ENCODE measurements around the gene UBE2O.

Gene UBE2O

DNA sequence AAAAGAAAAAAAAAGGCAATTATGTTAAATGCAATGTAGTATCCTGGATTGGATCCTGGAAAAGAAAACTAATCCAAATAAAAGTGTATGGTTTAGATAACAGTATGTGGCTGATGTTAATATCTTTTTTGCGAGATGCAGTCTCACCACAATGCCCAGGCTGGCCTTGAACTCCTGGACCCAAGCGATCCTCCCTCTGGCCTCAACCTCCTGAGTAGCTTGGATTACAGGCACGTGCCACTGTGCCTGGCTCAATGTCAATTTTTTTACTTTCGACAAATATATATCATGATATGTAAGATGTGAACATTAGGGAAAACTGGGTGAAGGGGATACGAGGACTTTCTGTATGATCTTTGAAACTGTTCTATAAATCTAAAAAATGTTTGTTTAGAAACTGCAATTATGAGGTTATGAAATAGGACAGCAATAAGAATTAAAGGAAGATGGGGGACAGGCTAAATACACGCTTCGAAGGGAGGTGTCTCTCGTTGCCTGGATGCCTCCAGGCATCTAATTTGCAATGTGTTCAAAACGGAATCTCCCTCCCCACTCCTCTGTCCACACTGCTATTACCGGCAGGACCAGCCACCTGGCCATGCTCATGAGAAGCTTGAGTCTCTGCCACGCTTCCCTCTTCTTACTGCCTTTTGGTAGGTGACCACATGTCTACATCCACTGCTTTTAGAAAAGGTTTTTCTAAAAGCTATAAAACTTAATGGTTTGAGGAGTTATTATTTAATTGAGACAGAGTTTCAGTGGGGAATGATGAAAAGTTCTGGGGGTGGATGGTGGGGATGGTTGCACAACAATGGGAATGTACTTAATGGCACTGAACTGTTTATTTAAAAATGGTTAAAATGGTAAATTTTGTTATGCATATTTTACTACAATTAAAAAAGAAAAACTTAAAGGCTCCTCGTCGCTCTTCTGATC, 15.2 kb downstream of the UBE2O start:
- DNase-seq = no peak

- DNase-seq = no peak
Observed at GRCh38 chr17:76435751-76436150, 17.2 kb downstream of the UBE2O start.

GRCh38 chr17:76434870-76435269, 18.1 kb downstream of the UBE2O start:
- no peak for DNase-seq

GRCh38 chr17:76433693-76434092, 19.3 kb downstream of the UBE2O start:
- no peak for DNase-seq

DNA sequence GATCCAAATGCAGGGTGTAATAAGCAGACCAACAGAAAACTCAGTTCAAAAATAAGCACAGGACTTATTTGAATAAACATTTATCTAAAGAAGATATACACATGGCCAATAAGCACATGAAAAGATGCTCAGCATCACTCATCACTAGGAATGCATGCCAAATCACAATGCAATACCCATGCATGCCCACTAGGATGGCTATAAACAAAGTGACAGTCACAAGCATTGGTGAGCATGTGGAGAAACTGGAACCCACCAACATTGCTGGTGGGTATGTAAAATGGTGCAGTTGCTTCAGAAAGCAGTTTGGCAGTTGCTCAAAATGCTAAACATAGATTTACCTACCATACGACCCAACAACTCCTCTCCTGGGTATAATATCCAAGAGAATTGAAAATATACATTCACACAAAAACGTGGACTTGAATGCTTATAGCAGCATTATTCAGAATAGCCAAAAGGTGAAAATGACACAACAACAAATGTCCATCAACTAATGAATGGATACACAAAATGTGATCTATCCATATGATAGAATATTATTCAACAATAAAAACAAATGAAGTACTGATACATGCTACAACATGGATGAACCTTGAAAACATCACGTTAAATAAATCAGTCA, 20.1 kb downstream of the UBE2O start:
- DNase-seq = peak in 1 of 2 donors; percentile 14

DNA sequence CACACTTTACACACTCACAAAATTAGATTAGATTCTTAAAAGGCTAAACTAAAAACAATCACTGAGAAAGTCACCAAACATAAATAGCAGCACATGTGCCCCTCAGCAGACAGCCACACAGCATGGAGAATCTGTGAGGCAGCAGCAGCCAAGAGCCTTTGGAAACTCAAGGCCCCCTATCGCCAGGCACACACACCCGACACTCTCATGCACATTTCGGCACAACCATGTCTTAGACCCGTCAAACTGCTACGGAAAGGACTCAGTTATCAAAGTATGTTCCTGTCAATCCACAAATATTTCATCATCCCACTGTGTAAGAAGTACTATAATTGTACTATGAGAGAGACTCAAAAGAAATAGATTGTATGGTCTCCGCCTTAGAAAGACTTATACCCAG, 20.9 kb downstream of the UBE2O start:
- DNase-seq = no peak

GRCh38 chr17:76431509-76431908, 21.4 kb downstream of the UBE2O start:
- no peak for DNase-seq

GRCh38 chr17:76428511-76428910, 24.4 kb downstream of the UBE2O start:
- no peak for DNase-seq

GRCh38 chr17:76427501-76428231, 25.3 kb downstream of the UBE2O start:
- peak in 1 of 2 donors; percentile 25 for DNase-seq

- no peak for DNase-seq
Observed at GRCh38 chr17:76426853-76427252, 26.1 kb downstream of the UBE2O start.

DNA sequence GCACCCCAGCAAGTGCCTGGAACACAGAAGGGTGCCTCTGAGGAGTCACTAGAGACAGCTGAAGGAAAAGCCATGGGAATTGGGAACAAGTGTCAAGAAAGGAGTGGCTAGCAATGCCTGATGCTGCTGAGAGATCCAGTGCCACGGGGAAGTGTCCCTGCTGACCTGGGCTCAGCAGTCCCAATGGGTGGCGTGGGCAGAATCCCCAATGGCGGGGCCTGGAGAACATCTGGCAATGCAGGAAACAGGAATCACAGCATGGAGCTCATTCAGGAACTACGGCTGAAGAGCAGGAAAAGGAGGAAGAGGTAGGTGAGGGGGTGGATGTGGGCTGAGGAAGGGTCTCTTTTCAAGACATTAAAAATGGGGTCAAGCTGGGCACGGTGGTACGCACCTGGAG, 30.1 kb downstream of the UBE2O start:
- no peak for DNase-seq

DNA sequence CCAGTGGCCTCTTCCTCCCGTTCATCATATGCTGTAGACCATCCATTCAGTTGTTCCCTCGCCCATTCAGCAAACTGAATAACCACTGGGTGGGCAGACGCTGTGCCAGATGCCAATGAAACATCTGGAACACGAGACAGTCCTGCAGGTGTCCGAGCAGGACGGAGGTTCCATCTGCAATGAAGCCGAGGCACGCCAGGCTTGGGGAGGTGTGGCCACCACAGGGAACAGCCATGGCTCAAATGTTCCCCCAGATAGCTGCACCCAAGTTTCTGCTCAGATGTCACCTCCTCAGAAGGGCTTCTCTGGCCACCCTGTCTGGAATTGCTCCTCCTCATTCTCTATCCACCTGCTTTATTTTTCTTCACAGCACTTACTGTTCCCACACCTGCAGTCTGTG, 30.5 kb downstream of the UBE2O start:
- DNase-seq = no peak

DNA sequence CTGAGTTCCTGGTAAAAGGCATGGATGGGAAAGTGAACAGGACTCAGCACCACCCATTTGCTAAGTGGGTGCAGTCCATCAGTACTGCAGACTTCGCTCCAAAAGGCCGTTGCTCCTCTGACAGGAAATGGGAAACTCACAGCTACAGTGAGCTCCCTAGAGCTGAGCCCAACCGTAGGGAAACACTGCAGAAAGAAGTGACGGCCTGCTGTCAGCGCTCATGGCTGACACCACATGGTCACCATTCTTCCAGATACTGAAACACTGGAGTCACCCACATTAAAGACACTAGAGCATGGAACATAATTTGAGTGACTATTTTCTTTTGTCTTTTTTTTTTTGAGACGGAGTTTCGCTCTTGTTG, 31.9 kb downstream of the UBE2O start:
- no peak for DNase-seq

- DNase-seq = no peak
Observed at GRCh38 chr17:76420356-76421043, 32.5 kb downstream of the UBE2O start.

DNA sequence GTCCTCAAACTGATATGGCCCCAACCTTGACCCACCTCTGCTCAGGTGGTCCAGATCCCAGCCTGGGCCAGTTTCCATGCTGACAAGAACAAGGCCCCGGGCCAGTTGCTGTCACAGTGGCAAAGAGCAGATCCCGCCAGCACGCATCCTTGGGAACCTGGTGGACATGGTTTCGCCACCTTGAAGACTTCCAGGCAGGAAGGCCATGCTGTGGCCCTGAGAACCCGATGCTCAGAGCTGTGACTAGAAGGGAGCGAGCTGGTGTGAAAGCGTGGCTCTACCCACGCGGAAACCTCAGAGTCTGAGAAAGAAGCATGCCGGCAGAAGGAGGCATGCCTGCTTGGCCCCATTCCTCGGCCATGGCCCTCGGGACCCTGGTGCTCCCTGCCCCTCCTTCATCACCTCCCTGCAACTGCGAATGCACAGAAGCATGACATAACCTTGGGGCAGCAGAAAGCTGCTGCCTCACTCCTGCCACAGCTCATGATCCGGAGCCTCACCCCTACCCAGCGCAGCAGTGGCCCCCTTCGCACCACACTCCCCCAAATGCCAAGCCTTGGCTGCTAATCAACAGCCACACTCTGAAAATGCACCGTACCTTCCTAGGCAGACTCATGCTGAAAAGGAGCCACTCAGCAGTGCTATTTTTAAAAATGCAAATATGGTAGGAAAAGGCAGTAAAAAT, 33.2 kb downstream of the UBE2O start:
- DNase-seq = no peak

- no peak for DNase-seq
Observed at GRCh38 chr17:76417499-76418143, 35.3 kb downstream of the UBE2O start.

- no peak for DNase-seq
Observed at GRCh38 chr17:76416899-76417298, 36.1 kb downstream of the UBE2O start.

GRCh38 chr17:76416457-76416856, 36.5 kb downstream of the UBE2O start:
- no peak for DNase-seq

GRCh38 chr17:76415786-76416185, 37.2 kb downstream of the UBE2O start:
- DNase-seq = no peak

- DNase-seq = no peak
Observed at GRCh38 chr17:76414334-76415295, 38.3 kb downstream of the UBE2O start.

DNA sequence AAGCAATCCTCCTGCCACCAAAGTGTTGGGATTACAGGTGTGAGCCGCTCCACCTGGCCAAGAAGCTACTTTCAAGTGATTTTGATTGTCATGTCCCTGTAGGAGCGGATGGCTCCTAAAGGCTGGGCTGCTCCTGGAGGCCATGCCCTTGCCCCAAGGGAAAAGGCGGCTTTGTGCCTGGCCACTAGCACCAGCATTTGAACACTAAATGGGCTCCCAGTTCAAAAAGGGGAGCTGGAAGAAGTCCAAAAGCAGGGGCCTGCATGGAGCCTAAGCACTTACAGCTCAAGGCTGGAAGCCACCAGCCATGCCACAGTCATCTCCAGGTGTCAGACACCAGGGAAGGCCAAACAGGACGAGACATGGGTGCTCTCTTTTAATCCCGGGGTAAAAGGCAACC, 41.7 kb downstream of the UBE2O start:
- DNase-seq = no peak
